DOHH2 (cell line): Measurements from ENCODE around the gene FXN.

Source experiments
- CTCF ChIP-seq: fragments of 200-600 bp; sonication (generic); IDR thresholded peaks from one replicate; pipeline ENCODE4 v1.5.1; 2014; ENCODE audit warnings: antibody characterized with exemption, mild to moderate bottlenecking, low read depth, low read length; ENCODE audit not compliant: poor library complexity, severe bottlenecking
- EZH2phosphoT487 ChIP-seq: fragments of 200-600 bp; sonication (generic); IDR thresholded peaks from 2 replicates; pipeline ENCODE4 v1.6.1; 2017; ENCODE audit warnings: borderline replicate concordance, mild to moderate bottlenecking, antibody characterized with exemption, low read length, moderate library complexity, mixed read lengths

GRCh38 chr9:69132361-69132760 is 96.8 kb downstream of the FXN start:
- TF ChIP-seq CTCF = no peak
- no peak for TF ChIP-seq EZH2phosphoT487
